GM21423 (cell line): ENCODE measurements around the gene RSPH6A.

Source experiments
- ATAC-seq: cut with Tn5 transposase; IDR thresholded peaks from one replicate; pipeline ENCODE4 v1.9.1; 2021; ENCODE audit warnings: mild to moderate bottlenecking, moderate library complexity; ENCODE audit not compliant: unreplicated experiment

RSPH6A gene

GRCh38 chr19:45825917-45826893 is 11.1 kb upstream of the RSPH6A start:
- ATAC-seq = no peak

- no peak for ATAC-seq
These were observed 10.1 kb upstream of the RSPH6A start for GRCh38 chr19:45825263-45825605.

GRCh38 chr19:45824531-45825262 is 9.6 kb upstream of the RSPH6A start:
- no peak for ATAC-seq

- ATAC-seq = no peak
These were observed 8.9 kb upstream of the RSPH6A start for GRCh38 chr19:45824041-45824471.

- no peak for ATAC-seq
These were observed 8.1 kb upstream of the RSPH6A start for GRCh38 chr19:45823182-45823581.

DNA sequence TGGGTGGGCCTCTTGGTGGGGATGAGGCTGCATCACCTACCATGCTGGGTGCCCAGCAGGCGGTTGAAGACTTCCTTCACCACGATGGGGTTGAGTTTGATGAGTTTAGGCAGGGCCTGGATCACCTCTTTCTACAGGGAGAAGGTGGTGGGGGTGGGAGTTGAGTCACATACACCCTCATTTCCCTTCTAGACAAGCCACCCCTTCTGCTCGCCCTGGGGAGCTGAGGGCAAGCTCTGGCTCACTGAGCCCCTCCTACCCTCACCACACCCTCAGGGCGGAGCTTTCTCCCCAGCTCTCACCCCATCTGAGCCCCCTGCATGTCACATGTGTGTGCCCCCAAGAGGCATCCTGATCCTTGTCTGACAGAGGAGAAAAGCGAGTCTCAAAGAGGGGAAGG is 7.6 kb upstream of the RSPH6A start:
- ATAC-seq = no peak

DNA sequence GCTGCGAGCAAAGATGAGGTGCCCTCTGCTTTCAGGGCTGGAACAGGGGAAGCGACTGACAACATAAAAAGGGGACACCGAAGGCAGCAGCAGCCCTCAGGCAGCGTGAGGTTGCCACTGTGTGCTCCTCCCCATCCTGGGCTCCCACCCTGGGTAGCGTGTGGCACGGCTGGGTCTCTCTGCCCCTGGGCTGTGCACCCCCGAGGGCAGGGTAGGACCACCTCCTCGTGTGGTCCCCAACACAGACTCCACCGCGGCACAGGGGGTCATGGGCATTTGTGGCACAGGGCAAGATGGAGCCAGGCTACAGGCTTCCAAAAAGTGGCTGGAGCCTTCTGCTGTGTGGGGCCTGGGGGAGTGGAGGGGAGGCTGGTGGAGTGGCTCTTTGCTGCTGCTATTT is 6.5 kb upstream of the RSPH6A start:
- no peak for ATAC-seq

GRCh38 chr19:45821103-45821521 is 6.0 kb upstream of the RSPH6A start:
- no peak for ATAC-seq

- ATAC-seq = no peak
These were observed 5.5 kb upstream of the RSPH6A start for GRCh38 chr19:45820413-45821102.

DNA sequence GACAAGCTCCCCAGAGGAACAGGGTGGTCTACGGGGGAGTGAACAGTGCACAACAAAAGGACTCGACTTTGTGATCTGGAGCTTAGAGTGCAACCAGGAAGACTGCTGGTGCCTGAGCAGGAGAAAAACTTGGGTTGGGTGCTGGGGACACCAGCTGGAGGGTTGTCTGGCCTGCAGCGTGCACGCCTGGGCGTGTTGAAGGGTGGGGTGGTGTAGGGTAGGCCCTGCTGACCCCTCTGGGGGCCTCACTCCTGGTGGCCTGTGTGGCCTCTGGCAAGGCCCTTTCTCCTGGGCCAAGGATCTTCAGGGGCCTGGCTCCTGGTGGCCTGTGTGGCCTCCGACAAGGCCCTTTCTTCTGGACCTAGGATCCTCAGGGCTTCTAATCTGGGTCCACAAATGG is 4.7 kb upstream of the RSPH6A start:
- no peak for ATAC-seq

- no peak for ATAC-seq
These were observed 2.7 kb upstream of the RSPH6A start for GRCh38 chr19:45817725-45818301.

DNA sequence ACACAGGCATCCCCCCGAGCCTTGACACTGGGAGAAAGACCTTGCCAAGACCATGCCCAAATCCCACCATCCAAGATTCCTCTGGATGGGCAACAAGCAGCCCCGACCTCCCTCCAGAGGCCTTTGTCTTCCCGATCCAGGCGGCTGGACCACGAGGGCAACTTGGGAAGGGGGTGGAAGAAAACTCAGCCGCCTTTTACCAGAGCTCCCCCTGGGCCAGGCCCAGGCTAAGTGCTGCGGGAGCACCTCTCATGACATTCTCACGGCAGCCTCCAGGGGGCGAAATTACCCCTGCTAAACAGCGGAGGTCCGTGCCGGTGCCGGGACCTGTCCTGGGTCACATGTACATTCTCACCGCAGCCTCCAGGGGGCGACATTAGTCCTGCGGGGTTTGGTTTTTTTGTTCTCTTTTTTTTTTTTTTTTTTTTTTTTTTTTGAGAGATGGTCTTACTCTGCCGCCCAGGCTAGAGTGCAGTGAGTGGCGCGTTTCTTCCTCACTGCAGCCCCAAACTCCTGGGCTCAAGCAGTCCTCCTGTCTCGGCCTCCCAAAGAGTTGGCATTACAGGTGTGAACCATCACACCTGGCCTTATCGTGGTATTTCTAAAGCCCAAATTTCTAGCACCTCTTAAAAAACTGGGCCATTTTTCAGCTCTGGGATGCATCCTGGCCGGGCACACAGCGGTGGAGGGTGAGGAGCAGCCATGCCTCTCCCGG is 2.1 kb upstream of the RSPH6A start:
- ATAC-seq = peak; percentile 79

DNA sequence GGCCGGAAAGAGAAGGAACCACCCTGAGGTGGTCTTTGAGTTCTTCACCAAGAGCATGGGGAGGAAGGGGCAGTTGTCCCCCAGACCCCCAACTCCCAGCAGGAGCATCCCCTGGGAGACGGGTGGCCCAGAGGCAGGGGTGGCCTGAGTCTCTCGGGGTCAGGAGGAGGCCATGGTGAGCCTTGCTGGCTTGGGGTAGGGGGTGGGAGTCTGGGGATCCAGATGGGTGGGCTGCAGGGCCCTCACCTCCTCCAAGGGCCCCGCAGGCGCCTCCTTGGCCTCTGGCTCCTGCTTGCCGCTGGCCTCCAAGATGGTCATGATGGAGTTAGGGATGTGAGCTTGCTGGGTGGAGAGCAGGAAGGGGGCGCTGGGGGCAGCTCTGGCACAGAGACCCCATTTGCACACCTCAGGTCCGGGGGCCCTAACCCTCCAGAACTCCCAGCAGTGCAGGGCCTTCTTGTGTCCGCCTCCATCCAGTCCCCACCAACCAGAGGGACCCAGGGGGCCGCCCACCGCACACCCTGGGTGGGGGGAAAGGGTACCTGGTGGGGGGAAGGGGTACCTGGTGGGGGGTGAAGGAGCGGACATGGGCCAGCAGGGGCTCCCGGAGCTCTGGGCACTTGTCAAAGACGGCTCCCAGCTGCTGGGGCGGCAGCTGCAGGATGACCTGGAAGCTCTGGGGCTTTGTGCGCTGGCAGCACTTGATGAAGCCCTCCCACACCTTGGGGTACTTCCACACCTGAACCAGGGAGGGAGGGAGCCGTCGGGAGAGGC is 1.3 kb upstream of the RSPH6A start:
- ATAC-seq = no peak

DNA sequence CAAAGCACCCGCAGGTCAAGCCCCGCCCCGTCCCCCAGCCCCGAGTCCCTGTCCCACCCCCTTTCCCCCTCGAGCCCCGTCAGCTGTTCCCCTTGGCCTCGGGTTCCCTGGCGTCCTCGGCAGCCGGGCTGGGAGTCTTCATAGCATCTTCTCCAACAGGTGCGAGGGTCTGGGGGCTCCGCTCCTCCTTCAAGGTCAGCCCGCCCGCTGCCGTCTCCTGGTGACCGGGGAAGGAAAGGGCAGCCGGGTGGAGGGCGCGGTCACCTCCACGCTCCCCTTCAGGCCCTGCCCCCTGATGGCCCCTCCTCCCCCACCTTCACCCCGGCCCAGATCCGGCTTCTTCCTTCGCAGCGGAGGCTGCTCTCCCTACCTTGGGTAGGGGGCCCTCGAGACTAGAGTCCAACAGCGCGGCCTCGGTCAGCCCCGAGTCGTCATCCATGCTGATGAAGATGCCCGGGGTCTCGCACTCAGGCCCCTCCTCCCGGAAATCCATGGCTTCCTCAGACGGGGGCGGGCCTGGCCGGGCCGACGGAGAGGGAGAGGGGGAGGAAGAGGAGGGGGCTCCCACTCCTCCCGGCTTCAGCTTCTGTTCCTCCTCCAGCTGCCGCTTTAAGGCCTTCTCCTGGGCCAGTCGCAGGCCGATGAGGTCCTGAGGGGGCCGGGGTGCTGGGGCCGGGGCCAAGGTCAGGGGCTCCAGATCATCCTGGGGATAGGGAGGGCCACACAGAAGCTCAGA is 541 bp upstream of the RSPH6A start:
- ATAC-seq = no peak

GRCh38 chr19:45814166-45814780 is 835 bp downstream of the RSPH6A start:
- ATAC-seq = no peak

- ATAC-seq = no peak
These were observed 2.8 kb downstream of the RSPH6A start for GRCh38 chr19:45812297-45812696.

DNA sequence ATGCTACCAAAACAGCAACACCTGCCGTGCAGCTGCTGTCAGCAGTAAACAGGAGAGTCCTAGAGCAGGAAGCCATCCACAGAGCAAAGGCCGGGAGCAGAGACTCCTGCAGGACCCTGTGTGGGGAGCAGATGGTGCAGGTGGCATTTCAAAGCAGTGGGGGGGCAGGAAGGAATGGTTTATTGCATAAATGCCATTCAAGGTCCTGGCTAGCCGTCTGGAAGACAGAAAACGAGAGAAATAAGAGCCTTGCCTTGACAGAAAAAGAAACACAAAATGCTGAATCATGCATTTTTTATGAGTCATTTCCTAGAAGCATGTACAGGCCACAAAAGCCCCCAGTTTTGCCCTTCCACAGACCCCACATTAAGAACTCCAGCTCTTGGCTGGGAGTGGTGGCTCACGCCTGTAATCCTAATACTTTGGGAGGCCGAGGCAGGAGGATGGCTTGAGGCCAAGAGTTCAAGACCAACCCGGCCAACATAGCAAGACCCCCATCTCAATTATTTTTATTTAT is 5.4 kb downstream of the RSPH6A start:
- no peak for ATAC-seq

DNA sequence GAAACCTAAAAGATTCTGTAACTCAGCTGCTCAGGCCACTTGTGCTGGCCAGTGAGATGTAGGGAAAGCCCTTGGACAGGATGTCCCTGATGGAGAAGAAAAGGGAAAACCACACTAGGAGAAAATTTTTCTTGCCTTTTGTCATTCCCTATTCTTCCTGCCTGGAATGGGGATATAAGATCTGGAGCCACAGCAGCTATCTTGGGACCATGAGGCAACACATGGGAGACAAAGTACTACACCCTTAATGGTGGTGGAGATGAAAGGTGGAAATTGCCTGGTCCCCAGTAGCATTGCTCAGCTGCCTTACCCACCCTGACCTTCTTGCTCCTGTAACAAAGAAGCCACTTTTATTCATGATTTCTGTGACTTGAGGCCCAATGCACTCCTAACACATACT is 9.4 kb downstream of the RSPH6A start:
- no peak for ATAC-seq

DNA sequence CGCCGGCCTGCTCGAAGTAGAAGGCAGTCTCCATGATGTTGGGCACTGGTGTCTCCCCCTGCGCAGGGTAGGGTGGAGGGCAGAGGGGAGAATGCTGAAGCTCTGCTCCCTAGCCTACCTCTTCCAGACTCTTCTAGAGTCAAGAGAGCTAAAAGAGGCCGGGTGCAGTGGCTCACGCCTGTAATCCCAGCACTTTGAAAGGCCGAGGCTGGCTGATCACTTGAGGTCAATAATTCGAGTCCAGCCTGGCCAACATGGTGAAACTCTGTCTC is 10.2 kb downstream of the RSPH6A start:
- ATAC-seq = no peak
